ENCODE results near the gene ERV3-1. TPM values are rescaled to one million over a fixed set of nuclear protein-coding genes. Genes with fewer than 3 reads are reported as not detected.
"Not testable (repeated sequence)": the region's sequence is repeated elsewhere in the genome, so short reads cannot be mapped to it uniquely, and the experiment has no call there.

The ERV3-1 gene
- total RNA-seq, 2 experiments from 2014 or later, result 34.4 to 55.5 TPM

DNA sequence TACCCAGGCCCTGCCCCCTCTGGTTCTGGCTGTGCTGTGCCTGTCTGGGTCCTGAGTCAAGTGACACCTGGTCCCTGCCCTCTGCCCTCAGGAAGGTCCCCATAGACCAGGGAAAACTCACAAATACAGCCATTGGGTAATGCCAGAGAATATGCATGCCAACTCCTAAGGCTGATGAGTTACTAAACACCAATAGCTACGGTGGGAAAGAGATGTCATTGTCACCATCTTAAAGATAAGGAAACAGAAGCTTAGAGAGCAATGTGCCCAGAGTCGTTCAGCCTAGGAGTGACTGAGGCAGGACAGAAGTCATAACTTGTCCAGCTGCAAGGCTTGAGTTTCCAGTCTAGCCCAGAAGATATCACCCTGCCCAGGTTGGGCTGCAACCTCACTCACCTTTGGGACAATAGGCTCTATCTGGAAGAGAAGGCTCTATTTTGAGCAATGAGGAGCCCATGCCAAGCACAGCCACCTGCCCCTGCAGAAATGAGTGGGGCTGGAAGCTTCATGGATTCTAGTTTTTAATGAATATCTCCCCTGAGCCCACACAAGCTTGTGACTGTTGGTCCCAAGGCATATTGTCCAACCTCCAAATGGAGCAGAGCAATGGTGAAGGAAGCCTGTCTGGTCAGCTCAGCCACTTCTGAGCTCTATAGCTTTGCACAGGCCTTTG lies 60.8 kb downstream of the ERV3-1 start:
- H3K36me3 ChIP-seq (ENCODE audit: insufficient read depth, low read length), result no peaks in the 10 kb centered on the region
- POLR2A ChIA-PET, result interaction anchor here (0.5 kb wide), 1 partner anchor 58 kb away, joined by 3 read pairs; no protein-coding TSS in a partner anchor
- no peak overlapping the region for H2AFZ ChIP-seq (ENCODE audit: low read length)
- no peak for DNase-seq (ENCODE audit: low spot score)
- intact Hi-C loops (cut with micrococcal nuclease; ENCODE audit: unreplicated experiment), result no loop called here
- no peak overlapping the region for H3K4me3 ChIP-seq (ENCODE audit: low read depth, low read length, poor library complexity, severe bottlenecking)
- H4K20me1 ChIP-seq (ENCODE audit: insufficient read depth, low read length), result no peaks in the 10 kb centered on the region
- CTCF ChIA-PET (ENCODE audit: unreplicated experiment), result interaction anchor here (0.7 kb wide), 1 partner anchor 304 kb away, joined by 3 read pairs; no protein-coding TSS in a partner anchor
- TF ChIP-seq, protein P1, sequence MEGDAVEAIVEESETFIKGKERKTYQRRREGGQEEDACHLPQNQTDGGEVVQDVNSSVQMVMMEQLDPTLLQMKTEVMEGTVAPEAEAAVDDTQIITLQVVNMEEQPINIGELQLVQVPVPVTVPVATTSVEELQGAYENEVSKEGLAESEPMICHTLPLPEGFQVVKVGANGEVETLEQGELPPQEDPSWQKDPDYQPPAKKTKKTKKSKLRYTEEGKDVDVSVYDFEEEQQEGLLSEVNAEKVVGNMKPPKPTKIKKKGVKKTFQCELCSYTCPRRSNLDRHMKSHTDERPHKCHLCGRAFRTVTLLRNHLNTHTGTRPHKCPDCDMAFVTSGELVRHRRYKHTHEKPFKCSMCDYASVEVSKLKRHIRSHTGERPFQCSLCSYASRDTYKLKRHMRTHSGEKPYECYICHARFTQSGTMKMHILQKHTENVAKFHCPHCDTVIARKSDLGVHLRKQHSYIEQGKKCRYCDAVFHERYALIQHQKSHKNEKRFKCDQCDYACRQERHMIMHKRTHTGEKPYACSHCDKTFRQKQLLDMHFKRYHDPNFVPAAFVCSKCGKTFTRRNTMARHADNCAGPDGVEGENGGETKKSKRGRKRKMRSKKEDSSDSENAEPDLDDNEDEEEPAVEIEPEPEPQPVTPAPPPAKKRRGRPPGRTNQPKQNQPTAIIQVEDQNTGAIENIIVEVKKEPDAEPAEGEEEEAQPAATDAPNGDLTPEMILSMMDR (conservative IDR thresholded peaks at IDR 0.05; ENCODE audit: low read length), result no peak
- TF ChIP-seq EZH2phosphoT487 (IDR thresholded peaks at IDR 0.05; ENCODE audit: borderline replicate concordance, low read depth, low read length), result no peak
- no TSS peak for BruUV-seq (replicated peaks)
- no peaks in the 10 kb centered on the region for H3K79me2 ChIP-seq (ENCODE audit: insufficient read depth, low read depth, low read length)
- H3K4me1 ChIP-seq (ENCODE audit: insufficient read depth, low read length, poor library complexity, severe bottlenecking), result no peaks in the 10 kb centered on the region
- H3K9me2 ChIP-seq (ENCODE audit: insufficient read depth, low read length), result no peaks in the 10 kb centered on the region
- no peak overlapping the region for H3K27ac ChIP-seq (ENCODE audit: low read depth, low read length, poor library complexity, severe bottlenecking)
- no peak overlapping the region for H3K4me2 ChIP-seq (ENCODE audit: low read length)
- no peaks in the 10 kb centered on the region for H3K9me3 ChIP-seq (ENCODE audit: low read length)

GRCh38 chr7:64944667-64945502 lies 61.6 kb downstream of the ERV3-1 start:
- H2AFZ ChIP-seq (ENCODE audit: low read length); H3K4me2 ChIP-seq (ENCODE audit: low read length); intact Hi-C loops (cut with micrococcal nuclease; ENCODE audit: unreplicated experiment); H3K79me2 ChIP-seq (ENCODE audit: insufficient read depth, low read depth, low read length); DNase-seq (ENCODE audit: low spot score); H3K9me3 ChIP-seq (ENCODE audit: low read length); POLR2A ChIA-PET; H3K4me3 ChIP-seq (ENCODE audit: low read depth, low read length, poor library complexity, severe bottlenecking); CTCF ChIA-PET (ENCODE audit: unreplicated experiment); H3K27ac ChIP-seq (ENCODE audit: low read depth, low read length, poor library complexity, severe bottlenecking); BruUV-seq (replicated peaks); H4K20me1 ChIP-seq (ENCODE audit: insufficient read depth, low read length); H3K4me1 ChIP-seq (ENCODE audit: insufficient read depth, low read length, poor library complexity, severe bottlenecking); H3K9me2 ChIP-seq (ENCODE audit: insufficient read depth, low read length); H3K36me3 ChIP-seq (ENCODE audit: insufficient read depth, low read length): not testable (repeated sequence)

Small RNA genes lying within 50 kb of the gene (small RNA-seq; reads per million reads assigned to genes)
- not detected for gene RNU6-1229P

Other genes starting within 250 kb of the ERV3-1 start
- gene ZNF138, start 212.3 kb downstream of the ERV3-1 start, total RNA-seq (2014; rRNA removed; shearing (Covaris generic)), result 24.4 and 25.6 TPM in 2 replicates
- 23.5 and 27.8 TPM in 2 replicates for gene ZNF138, start 212.3 kb downstream of the ERV3-1 start, total RNA-seq (2022)
- gene ZNF273, start 103.4 kb downstream of the ERV3-1 start, total RNA-seq (2014; rRNA removed; shearing (Covaris generic)), result 19.0 and 22.8 TPM in 2 replicates
- gene ZNF273, start 103.4 kb downstream of the ERV3-1 start, total RNA-seq (2022), result 23.7 and 28.7 TPM in 2 replicates
- 15.4 and 19.5 TPM in 2 replicates for gene ZNF117, start 15.7 kb downstream of the ERV3-1 start, total RNA-seq (2014; rRNA removed; shearing (Covaris generic))
- gene ZNF117, start 15.7 kb downstream of the ERV3-1 start, total RNA-seq (2022), result 29.2 and 32.8 TPM in 2 replicates

Data from OCI-LY7 (cell line).